HG02798 (cell line): ENCODE data around the gene FAM174B.

Source experiments
- ATAC-seq: cut with Tn5 transposase; IDR thresholded peaks from one replicate; pipeline ENCODE4 v1.9.1; 2021; ENCODE audit warnings: mild to moderate bottlenecking; ENCODE audit not compliant: unreplicated experiment, poor library complexity

FAM174B gene

DNA sequence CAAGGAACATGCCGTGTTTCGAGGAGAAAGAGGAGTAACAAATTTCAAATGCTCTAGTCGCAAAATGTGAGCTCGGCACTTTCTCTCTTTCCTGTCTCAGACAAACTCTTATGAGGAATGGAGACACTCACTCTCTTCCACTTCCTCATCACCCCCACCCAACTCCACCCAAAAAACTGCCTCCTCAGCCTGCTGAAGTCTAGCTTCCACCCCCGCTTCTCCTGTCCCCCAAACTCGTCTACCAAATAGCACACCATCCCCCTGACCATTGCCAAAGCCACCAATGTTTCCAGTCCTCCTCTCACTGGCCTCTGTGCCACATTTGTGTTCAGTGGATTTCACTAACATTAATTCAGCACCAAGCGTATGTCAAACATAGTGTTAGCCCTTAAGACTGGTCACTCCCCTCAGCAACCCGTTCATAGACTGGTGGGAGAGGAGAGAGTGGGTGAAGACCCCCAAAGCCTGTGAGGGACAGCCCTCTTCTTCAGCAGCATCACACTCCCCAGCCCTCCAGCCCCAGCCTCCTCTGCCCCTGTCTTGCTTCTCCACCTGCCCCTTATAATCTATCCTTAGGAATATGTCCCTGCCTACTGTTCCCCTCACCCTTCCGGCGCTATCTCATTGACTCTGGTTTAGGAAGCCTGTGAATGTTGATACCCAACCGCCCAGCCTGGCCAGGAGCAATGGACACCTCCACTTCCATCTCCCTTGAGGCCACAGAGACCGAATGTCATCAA is 77.3 kb downstream of the FAM174B start:
- ATAC-seq = no peak

DNA sequence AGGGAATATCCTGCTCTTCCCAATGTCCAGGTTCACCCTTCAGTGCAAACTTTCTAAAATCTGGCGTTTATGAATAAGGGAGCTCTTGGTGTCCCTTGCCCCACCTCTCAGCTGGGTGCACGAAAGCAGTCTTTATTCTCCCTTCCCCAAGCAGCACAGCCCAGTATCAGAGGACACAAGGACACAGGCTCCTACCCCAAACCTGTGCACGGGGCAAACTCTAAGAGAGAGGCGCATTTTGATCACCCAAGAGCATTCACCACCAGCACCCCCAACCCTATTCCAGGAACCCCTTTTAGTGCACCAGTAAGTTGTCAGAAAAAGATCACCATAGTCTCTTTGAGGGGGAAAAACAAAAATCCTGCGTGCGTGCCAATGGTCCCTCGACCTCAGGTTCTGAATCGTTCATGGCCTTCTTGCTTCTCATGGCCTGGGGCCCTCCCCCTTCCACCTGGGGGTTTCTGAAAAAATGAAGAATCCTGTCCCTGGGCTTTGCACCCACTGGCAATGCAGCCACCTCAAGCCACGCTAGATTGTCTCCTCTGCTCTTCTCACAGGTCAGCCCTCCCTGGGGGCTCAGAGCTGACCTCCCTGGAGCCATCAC is 78.9 kb downstream of the FAM174B start:
- no peak for ATAC-seq

DNA sequence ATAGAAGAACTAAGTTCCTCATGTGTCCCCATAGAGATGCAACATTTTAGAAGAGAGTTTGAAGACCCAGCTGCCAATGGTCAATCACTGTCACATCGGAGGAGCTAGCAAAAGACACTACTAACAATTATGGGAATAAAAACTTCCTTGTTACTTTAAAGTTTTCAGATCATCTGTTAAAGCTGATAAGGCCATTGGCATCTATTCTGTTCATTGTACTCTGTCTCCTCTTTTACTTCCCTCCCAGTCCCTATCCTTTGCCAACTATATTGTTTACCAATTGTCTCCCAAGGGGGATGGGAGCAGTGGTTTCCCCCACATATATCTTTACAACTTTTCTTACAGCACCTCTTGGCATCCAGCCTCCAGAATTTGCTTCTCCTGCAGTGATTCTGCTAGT is 81.0 kb downstream of the FAM174B start:
- ATAC-seq = no peak

DNA sequence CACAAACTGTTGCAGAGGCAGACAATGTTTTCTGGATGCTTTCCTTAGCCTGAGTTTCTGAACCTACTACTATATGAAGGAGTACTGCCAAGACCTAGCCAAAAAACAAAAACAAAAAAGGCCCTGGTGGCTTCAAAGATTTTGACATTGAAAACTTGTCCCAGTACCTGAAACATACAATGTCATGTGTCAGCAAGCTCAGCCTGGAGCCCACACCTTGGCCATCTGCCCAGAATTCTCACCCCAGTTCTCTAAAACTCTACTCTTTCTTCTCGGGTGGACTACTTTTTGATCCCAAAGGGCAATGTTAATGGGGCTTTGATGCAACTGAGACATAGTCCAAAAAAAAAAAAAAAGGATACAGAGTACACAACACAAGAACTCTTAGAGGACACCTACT is 81.4 kb downstream of the FAM174B start:
- ATAC-seq = no peak

DNA sequence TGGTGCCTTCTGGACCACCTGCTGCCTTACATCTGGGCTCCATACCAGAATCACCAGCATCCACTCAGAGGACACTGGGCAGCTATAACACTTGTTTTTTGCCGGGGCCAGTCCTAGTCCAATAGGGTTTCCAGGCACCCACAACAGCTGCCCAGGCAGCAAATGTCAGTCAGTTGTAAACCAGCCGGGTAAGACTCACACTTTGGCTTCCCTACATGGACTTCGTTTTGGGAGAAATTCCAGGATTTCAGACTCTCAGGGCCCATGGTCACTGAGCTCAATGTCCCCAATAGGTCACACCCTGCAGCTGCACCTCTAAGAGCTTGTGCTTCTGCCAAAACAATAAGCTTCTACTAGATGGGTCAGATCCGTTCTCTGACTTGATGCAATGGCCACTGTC is 83.8 kb downstream of the FAM174B start:
- ATAC-seq = no peak

DNA sequence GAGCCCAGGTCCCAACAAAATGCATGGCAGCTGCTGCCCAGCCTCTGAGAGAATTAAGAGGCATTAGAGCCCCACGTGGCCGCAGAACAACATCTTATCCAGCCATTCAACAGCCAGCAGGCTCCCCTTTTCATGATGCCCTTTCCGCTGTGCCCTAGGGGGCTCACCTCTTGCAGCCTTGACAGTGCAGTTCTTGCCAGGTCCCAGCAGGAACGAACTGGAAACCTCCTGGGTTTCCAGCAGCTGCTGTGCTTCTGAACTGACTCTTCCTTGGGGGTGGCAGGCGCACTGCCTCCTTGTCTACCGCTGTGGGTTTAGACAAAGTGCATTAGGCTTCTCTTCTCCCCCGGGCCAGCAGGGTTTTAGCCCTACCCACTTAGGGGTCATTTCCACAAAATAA is 85.2 kb downstream of the FAM174B start:
- no peak for ATAC-seq

DNA sequence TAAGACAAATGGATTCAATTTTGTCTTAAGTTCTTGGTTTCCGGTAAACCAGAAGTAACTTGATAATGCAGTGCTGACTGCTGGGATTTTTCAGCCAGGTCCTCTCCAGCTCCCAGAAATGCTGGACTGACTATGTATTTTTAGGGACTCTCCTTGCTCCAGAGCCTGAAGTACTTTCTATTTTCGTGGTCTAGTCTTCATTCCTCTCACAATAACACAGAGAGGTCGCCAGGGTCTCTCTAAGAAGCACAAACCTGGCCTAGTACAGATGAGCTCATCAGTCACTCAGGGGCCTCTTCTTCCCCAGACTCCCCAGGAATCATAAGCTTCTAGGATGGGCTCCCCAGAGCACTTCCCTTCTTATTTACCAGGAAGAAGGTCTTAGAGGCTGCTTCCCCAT is 85.8 kb downstream of the FAM174B start:
- no peak for ATAC-seq
